Measurements from ENCODE around the gene OR51F2. TPM values are rescaled to one million over a fixed set of nuclear protein-coding genes. Genes with fewer than 3 reads are reported as not detected.

Gene OR51F2
- total RNA-seq, 1 experiment from 2014 or later, result not detected

DNA sequence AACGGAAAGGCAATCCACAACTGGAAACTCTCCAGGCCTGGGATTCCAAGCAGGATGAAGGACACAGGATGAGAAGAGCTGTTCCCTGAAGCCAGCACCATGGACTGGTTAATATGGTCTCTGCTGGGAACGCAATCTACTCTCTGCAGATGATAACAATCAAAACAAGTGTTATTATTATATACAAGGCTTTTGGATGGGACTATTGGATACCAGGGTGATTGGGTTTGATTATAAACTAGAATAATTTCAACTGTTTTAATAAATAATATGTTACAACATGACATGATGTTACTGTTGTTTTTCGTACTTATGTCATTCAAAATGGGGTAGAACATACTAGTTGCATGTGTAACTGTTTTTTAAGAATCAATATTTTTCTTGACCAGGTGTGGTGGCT, 16.8 kb upstream of the OR51F2 start, which contains the start of gene OR52R1:
OR52R1 (minus strand) TSS at position 101 of the 400 bp plus-strand sequence; CDS start at position 101, 0 bp downstream.
- CTCF ChIA-PET, result no interaction called here
- H3K9me3 Mint-ChIP-seq (ENCODE audit: low read depth, unreplicated experiment), result peaks cover 2% of the 10 kb centered on the region
- BruUV-seq (replicated peaks), result no TSS peak
- TF ChIP-seq, protein P1, sequence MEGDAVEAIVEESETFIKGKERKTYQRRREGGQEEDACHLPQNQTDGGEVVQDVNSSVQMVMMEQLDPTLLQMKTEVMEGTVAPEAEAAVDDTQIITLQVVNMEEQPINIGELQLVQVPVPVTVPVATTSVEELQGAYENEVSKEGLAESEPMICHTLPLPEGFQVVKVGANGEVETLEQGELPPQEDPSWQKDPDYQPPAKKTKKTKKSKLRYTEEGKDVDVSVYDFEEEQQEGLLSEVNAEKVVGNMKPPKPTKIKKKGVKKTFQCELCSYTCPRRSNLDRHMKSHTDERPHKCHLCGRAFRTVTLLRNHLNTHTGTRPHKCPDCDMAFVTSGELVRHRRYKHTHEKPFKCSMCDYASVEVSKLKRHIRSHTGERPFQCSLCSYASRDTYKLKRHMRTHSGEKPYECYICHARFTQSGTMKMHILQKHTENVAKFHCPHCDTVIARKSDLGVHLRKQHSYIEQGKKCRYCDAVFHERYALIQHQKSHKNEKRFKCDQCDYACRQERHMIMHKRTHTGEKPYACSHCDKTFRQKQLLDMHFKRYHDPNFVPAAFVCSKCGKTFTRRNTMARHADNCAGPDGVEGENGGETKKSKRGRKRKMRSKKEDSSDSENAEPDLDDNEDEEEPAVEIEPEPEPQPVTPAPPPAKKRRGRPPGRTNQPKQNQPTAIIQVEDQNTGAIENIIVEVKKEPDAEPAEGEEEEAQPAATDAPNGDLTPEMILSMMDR (IDR thresholded peaks at IDR 0.05; ENCODE audit: unreplicated experiment), result no peak
- no peaks in the 10 kb centered on the region for H3K4me1 Mint-ChIP-seq (ENCODE audit: low read depth, unreplicated experiment)
- H3K27ac Mint-ChIP-seq (ENCODE audit: unreplicated experiment), result no peak within 1 kb of the TSS
- intact Hi-C loops (cut with micrococcal nuclease; ENCODE audit: unreplicated experiment), result no loop called here
- no peak within 1 kb of the TSS for H3K4me3 Mint-ChIP-seq (ENCODE audit: low read depth, unreplicated experiment)
- no peaks in the 10 kb centered on the region for H3K36me3 Mint-ChIP-seq (ENCODE audit: insufficient read depth, unreplicated experiment)
- DNase-seq, result no peak
- H3K27me3 Mint-ChIP-seq (ENCODE audit: unreplicated experiment), result no peaks in the 10 kb centered on the region

DNA sequence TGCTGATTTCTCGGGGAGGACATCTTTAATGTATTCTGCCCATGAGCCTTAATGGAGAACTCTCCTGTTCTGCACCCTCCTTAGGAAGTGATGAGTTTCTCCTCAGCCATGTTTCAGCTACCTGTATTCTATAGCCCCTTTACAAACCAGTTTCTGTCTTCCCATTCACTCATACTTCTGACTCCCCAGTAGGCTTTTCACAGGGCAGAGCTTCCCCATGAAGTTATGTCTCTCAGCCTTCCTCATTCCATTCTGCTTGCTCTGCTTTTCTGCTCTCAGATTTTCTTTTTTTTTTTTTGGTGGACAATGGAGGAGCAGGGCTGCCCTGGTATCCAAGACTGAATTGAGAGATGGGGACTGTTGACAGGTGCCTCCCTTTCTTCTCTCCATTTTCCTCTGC, 12.6 kb upstream of the OR51F2 start:
- H3K4me3 Mint-ChIP-seq (ENCODE audit: low read depth, unreplicated experiment), result no peak overlapping the region

DNA sequence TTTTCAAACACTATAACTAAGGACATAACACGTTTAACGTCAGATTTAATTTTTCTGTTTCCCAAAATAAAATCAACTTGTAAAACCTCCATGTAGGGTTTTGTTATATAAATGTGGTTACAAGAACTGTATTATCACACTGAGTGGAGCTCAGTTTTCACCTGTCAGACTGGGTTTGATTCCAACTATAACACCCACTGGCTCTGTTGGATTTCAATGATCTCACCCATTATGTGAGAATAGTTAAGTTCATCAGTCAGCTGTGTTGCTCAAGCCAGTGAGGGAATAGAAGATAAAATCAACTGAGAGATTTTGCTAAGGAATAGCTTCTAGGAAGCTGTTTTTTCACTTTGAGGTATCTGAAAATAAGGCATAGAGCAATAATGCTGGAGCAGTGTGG, 11.9 kb upstream of the OR51F2 start:
- H3K36me3 Mint-ChIP-seq (ENCODE audit: insufficient read depth, unreplicated experiment), result no peaks in the 10 kb centered on the region

More for the DNA sequence above, 12.6 kb upstream of the OR51F2 start:
- H3K4me1 Mint-ChIP-seq (ENCODE audit: low read depth, unreplicated experiment), result no peaks in the 10 kb centered on the region
- CTCF ChIA-PET, result interaction anchor here (0.7 kb wide), 1 partner anchor 929 kb away, joined by 3 read pairs; no protein-coding TSS in a partner anchor
- DNase-seq, result no peak
- no peak overlapping the region for H3K27ac Mint-ChIP-seq (ENCODE audit: unreplicated experiment)
- intact Hi-C loops (cut with micrococcal nuclease; ENCODE audit: unreplicated experiment), result no loop called here
- no peaks in the 10 kb centered on the region for H3K36me3 Mint-ChIP-seq (ENCODE audit: insufficient read depth, unreplicated experiment)
- no TSS peak for BruUV-seq (replicated peaks)
- H3K27me3 Mint-ChIP-seq (ENCODE audit: unreplicated experiment), result no peaks in the 10 kb centered on the region
- TF ChIP-seq, protein P1 (IDR thresholded peaks at IDR 0.05; ENCODE audit: unreplicated experiment), result no peak
- no peaks in the 10 kb centered on the region for H3K9me3 Mint-ChIP-seq (ENCODE audit: low read depth, unreplicated experiment)

DNA sequence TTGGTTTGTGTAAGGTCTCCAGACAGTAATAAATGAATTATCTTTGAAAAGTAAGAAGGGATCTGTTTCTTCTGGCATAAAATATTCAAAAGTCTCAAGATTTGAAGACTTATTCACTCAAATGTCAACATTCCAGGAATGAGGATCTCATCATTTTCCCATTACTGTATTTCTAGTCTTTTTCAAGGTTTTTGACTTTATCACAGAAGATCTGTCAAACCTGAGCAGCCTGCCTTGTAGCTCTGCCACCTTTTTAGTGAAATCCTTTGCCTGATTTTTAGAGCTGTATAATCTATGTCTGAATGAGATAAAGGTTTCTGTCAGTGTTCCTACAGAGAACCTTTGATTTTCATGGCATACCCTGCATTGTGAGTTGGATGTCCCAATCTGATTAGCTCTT, 4.0 kb downstream of the OR51F2 start:
- no peak for DNase-seq
- CTCF ChIA-PET, result interaction anchor here (2.2 kb wide), 1 partner anchor 188 kb away, joined by 25 read pairs; the partner anchor contains the start of gene OR51D1
- Mint-ChIP-seq H3K36me3 (ENCODE audit: insufficient read depth, unreplicated experiment) (no peaks in the 10 kb centered on the region), H3K4me3 (ENCODE audit: low read depth, unreplicated experiment) (no peak overlapping the region), H3K4me1 (ENCODE audit: low read depth, unreplicated experiment) (no peaks in the 10 kb centered on the region), H3K27ac (ENCODE audit: unreplicated experiment) (no peak overlapping the region), H3K27me3 (ENCODE audit: unreplicated experiment) (no peaks in the 10 kb centered on the region), H3K9me3 (ENCODE audit: low read depth, unreplicated experiment) (peaks cover 3% of the 10 kb centered on the region)
- BruUV-seq (replicated peaks), result no TSS peak
- TF ChIP-seq, protein P1 (IDR thresholded peaks at IDR 0.05; ENCODE audit: unreplicated experiment), result no peak
- intact Hi-C loops (cut with micrococcal nuclease; ENCODE audit: unreplicated experiment), result loop anchor here (10.0 kb wide), 1 partner anchor 180 kb away; no protein-coding TSS in a partner anchor

More for the DNA sequence above, 11.9 kb upstream of the OR51F2 start:
- TF ChIP-seq, protein P1 (IDR thresholded peaks at IDR 0.05; ENCODE audit: unreplicated experiment), result no peak
- Mint-ChIP-seq H3K4me3 (ENCODE audit: low read depth, unreplicated experiment) (no peak overlapping the region), H3K4me1 (ENCODE audit: low read depth, unreplicated experiment) (no peaks in the 10 kb centered on the region), H3K9me3 (ENCODE audit: low read depth, unreplicated experiment) (no peaks in the 10 kb centered on the region), H3K27ac (ENCODE audit: unreplicated experiment) (no peak overlapping the region), H3K27me3 (ENCODE audit: unreplicated experiment) (no peaks in the 10 kb centered on the region)
- no peak for DNase-seq
- intact Hi-C loops (cut with micrococcal nuclease; ENCODE audit: unreplicated experiment), result no loop called here
- CTCF ChIA-PET, result no interaction called here
- BruUV-seq (replicated peaks), result no TSS peak
